H9 (cell line): ENCODE results near the gene RNF227. TPM values are rescaled to one million over a fixed set of nuclear protein-coding genes. Genes with fewer than 3 reads are reported as not detected.

Source experiments
- DNase-seq: peaks from one replicate; pipeline ENCODE4 v3.0.0-alpha.2; 2017
- H2AFZ ChIP-seq: one replicate; pipeline ENCODE4 v1.6.1; 2013; ENCODE audit warnings: mild to moderate bottlenecking, low read length, control low read depth, moderate library complexity
- H2AK5ac ChIP-seq: 2 replicates; pipeline ENCODE4 v1.6.1; 2013; ENCODE audit warnings: low read length, control low read depth, mixed read lengths; ENCODE audit not compliant: insufficient read length
- H2BK120ac ChIP-seq: one replicate; pipeline ENCODE4 v1.6.1; 2013; ENCODE audit warnings: low read depth, mild to moderate bottlenecking, low read length, control low read depth, inconsistent platforms; ENCODE audit not compliant: poor library complexity, severe bottlenecking
- H2BK12ac ChIP-seq: 2 replicates; pipeline ENCODE4 v1.6.1; 2013; ENCODE audit warnings: low read length, control low read depth, mixed read lengths, low read depth; ENCODE audit not compliant: insufficient read length
- H2BK15ac ChIP-seq: 2 replicates; pipeline ENCODE4 v1.6.1; 2013; ENCODE audit warnings: low read depth, low read length, control low read depth
- H2BK20ac ChIP-seq: one replicate; pipeline ENCODE4 v1.6.1; 2013; ENCODE audit warnings: low read depth, mild to moderate bottlenecking, low read length, control low read depth, inconsistent platforms; ENCODE audit not compliant: poor library complexity, severe bottlenecking
- H2BK5ac ChIP-seq: 2 replicates; pipeline ENCODE4 v1.6.1; 2013; ENCODE audit warnings: low read length, control low read depth, mixed read lengths; ENCODE audit not compliant: insufficient read length
- H3K14ac ChIP-seq: 2 replicates; pipeline ENCODE4 v1.6.1; 2013; ENCODE audit warnings: low read length, control low read depth; ENCODE audit not compliant: insufficient read depth
- H3K18ac ChIP-seq: 2 replicates; pipeline ENCODE4 v1.6.1; 2013; ENCODE audit warnings: low read depth, mild to moderate bottlenecking, mixed read lengths, low read length, control low read depth; ENCODE audit not compliant: insufficient read length
- H3K23ac ChIP-seq: 2 replicates; pipeline ENCODE4 v1.6.1; 2013; ENCODE audit warnings: low read length, control low read depth, mixed read lengths, low read depth; ENCODE audit not compliant: insufficient read length
- H3K23me2 ChIP-seq: 2 replicates; pipeline ENCODE4 v1.6.1; 2013; ENCODE audit warnings: low read depth, mild to moderate bottlenecking, mixed read lengths, low read length, control low read depth; ENCODE audit not compliant: insufficient read length, poor library complexity, severe bottlenecking
- H3K27ac ChIP-seq: 2 replicates; pipeline ENCODE4 v1.5.1; 2013; ENCODE audit warnings: low read length, control low read depth, mixed read lengths, low read depth; ENCODE audit not compliant: insufficient read length
- H3K27me3 ChIP-seq: 2 replicates; pipeline ENCODE4 v1.6.1; 2013; ENCODE audit warnings: low read length, control low read depth, inconsistent platforms; ENCODE audit not compliant: insufficient read depth
- H3K4ac ChIP-seq: 2 replicates; pipeline ENCODE4 v1.6.1; 2013; ENCODE audit warnings: low read depth, mild to moderate bottlenecking, control low read depth, inconsistent platforms, low read length, moderate library complexity
- H3K4me1 ChIP-seq: 2 replicates; pipeline ENCODE4 v1.6.1; 2013; ENCODE audit warnings: low read length, control low read depth, inconsistent platforms; ENCODE audit not compliant: insufficient read depth
- H3K4me2 ChIP-seq: 2 replicates; pipeline ENCODE4 v1.6.1; 2013; ENCODE audit warnings: low read length, control low read depth, mixed read lengths; ENCODE audit not compliant: insufficient read length, insufficient read depth
- H3K56ac ChIP-seq: 2 replicates; pipeline ENCODE4 v1.6.1; 2013; ENCODE audit warnings: low read depth, mild to moderate bottlenecking, mixed read lengths, low read length, control low read depth; ENCODE audit not compliant: insufficient read length
- H3K79me1 ChIP-seq: 2 replicates; pipeline ENCODE4 v1.6.1; 2013; ENCODE audit warnings: low read depth, mild to moderate bottlenecking, moderate library complexity, low read length, control low read depth, inconsistent platforms; ENCODE audit not compliant: insufficient read depth, poor library complexity, severe bottlenecking
- H3K79me2 ChIP-seq: 2 replicates; pipeline ENCODE4 v1.6.1; 2013; ENCODE audit warnings: low read length, control low read depth, inconsistent platforms; ENCODE audit not compliant: insufficient read depth
- H3K9ac ChIP-seq: 2 replicates; pipeline ENCODE4 v1.6.1; 2013; ENCODE audit warnings: low read length, control low read depth, mixed read lengths; ENCODE audit not compliant: insufficient read length; ENCODE audit errors: extremely low read depth
- H3K9me3 ChIP-seq: one replicate; pipeline ENCODE4 v1.6.1; 2013; ENCODE audit warnings: low read depth, low read length, inconsistent platforms; ENCODE audit not compliant: control insufficient read depth
- H3T11ph ChIP-seq: one replicate; pipeline ENCODE4 v1.6.1; 2013; ENCODE audit warnings: mild to moderate bottlenecking, low read length, control low read depth, inconsistent platforms
- H4K20me1 ChIP-seq: one replicate; pipeline ENCODE4 v1.6.1; 2013; ENCODE audit not compliant: control insufficient read depth, insufficient read length, insufficient read depth
- H4K5ac ChIP-seq: 2 replicates; pipeline ENCODE4 v1.6.1; 2013; ENCODE audit warnings: low read depth, mild to moderate bottlenecking, mixed read lengths, low read length, control low read depth; ENCODE audit not compliant: insufficient read length
- H4K8ac ChIP-seq: replicated peaks from 2 replicates; pipeline ENCODE4 v1.6.1; 2013; ENCODE audit warnings: low read length, control low read depth, mixed read lengths, low read depth; ENCODE audit not compliant: insufficient read length
- H4K91ac ChIP-seq: 2 replicates; pipeline ENCODE4 v1.6.1; 2013; ENCODE audit warnings: low read depth, mild to moderate bottlenecking, moderate library complexity, mixed read lengths, low read length, control low read depth; ENCODE audit not compliant: insufficient read length
- H3K27ac Mint-ChIP-seq, 3 experiments: 2 replicates in 2 of 3; 3 replicates in 1 of 3; pipeline ENCODE4 v1.8.0; 2020 to 2021; ENCODE audit warnings: mixed read lengths in 3 of 3, mild to moderate bottlenecking in 1 of 3, moderate library complexity in 1 of 3
- H3K27me3 Mint-ChIP-seq: 2 replicates; pipeline ENCODE4 v1.8.0; 2021; ENCODE audit warnings: low read depth, mild to moderate bottlenecking, moderate library complexity, mixed read lengths
- H3K36me3 Mint-ChIP-seq, 3 experiments: 2 replicates in 2 of 3; 3 replicates in 1 of 3; pipeline ENCODE4 v1.8.0; 2020 to 2021; ENCODE audit warnings: low read depth in 3 of 3, mixed read lengths in 3 of 3; ENCODE audit not compliant: insufficient read depth in 1 of 3
- H3K4me1 Mint-ChIP-seq, 2 experiments: 2 replicates each; pipeline ENCODE4 v1.8.0; 2020; ENCODE audit warnings: mixed read lengths in 2 of 2
- H3K4me3 Mint-ChIP-seq, 2 experiments: 2 replicates in 1 of 2; 3 replicates in 1 of 2; pipeline ENCODE4 v1.8.0; 2020 to 2021; ENCODE audit warnings: mild to moderate bottlenecking in 2 of 2, mixed read lengths in 2 of 2, moderate library complexity in 1 of 2
- H3K9me3 Mint-ChIP-seq, 2 experiments: 2 replicates in 1 of 2; 3 replicates in 1 of 2; pipeline ENCODE4 v1.8.0; 2020; ENCODE audit warnings: mild to moderate bottlenecking in 2 of 2, mixed read lengths in 2 of 2, moderate library complexity in 1 of 2
- whole genome bisulfite sequencing: extraction: QIAGEN DNeasy Blood & Tissue Kit; methylation state at CpG from one replicate; pipeline ENCODE4 v1.1.7; 2013; ENCODE audit warnings: missing lambda C conversion rate, low lambda C conversion rate, mixed read lengths; ENCODE audit not compliant: insufficient read length; ENCODE audit errors: extremely low coverage; 5-methylcytosine and 5-hydroxymethylcytosine counted together
- total RNA-seq: library from RNA; stranded (reverse); gene quantifications from 2 replicates; pipeline ENCODE4 v1.2.1, GENCODE V29; 2021
- TF ChIP-seq, protein P1 (sequence below): fragments of 200-600 bp; sonication (generic); conservative IDR thresholded peaks from 3 replicates; pipeline ENCODE4 v1.8.0; 2021; ENCODE audit warnings: antibody characterized with exemption, mild to moderate bottlenecking

The RNF227 gene
- total RNA-seq, 1 experiment from 2014 or later: 1.9 TPM

GRCh38 chr17:7931709-7932482 lies 15.8 kb upstream of the RNF227 start, which contains the start of the genes CNTROB and TRAPPC1:
CNTROB (plus strand) TSS chr17:7932206; CDS start chr17:7933080, 874 bp downstream.
TRAPPC1 (minus strand) TSS chr17:7931946; CDS start chr17:7931829, 117 bp downstream.
- no peaks in the 10 kb centered on the region for H4K20me1 ChIP-seq
- TF ChIP-seq, protein P1, sequence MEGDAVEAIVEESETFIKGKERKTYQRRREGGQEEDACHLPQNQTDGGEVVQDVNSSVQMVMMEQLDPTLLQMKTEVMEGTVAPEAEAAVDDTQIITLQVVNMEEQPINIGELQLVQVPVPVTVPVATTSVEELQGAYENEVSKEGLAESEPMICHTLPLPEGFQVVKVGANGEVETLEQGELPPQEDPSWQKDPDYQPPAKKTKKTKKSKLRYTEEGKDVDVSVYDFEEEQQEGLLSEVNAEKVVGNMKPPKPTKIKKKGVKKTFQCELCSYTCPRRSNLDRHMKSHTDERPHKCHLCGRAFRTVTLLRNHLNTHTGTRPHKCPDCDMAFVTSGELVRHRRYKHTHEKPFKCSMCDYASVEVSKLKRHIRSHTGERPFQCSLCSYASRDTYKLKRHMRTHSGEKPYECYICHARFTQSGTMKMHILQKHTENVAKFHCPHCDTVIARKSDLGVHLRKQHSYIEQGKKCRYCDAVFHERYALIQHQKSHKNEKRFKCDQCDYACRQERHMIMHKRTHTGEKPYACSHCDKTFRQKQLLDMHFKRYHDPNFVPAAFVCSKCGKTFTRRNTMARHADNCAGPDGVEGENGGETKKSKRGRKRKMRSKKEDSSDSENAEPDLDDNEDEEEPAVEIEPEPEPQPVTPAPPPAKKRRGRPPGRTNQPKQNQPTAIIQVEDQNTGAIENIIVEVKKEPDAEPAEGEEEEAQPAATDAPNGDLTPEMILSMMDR: no peak
- H2BK15ac ChIP-seq: no peak within 1 kb of the TSS
- no peak within 1 kb of the TSS for H4K5ac ChIP-seq
- H2BK120ac ChIP-seq: no peak within 1 kb of the TSS
- peaks cover 18% of the 10 kb centered on the region; the same call in 1 of the 2 replicates for H3K27me3 ChIP-seq
- Mint-ChIP-seq H3K36me3 (peaks cover 2 to 25% (median 21%) of the 10 kb centered on the region in 3 experiments; a peak in 5 of 7 replicates), H3K27me3 (peaks cover 31% of the 10 kb centered on the region), H3K4me3 (peak within 1 kb of the TSS; percentile 93 to 94), H3K9me3 (no peaks in the 10 kb centered on the region), H3K4me1 (peaks cover 31 to 36% of the 10 kb centered on the region in 2 experiments), H3K27ac (peak within 1 kb of the TSS; percentile 45 to 97 (median 85); a peak in 6 of 7 replicates)
- H3K56ac ChIP-seq: no peak within 1 kb of the TSS
- H4K91ac ChIP-seq: no peak within 1 kb of the TSS
- no peak within 1 kb of the TSS for H2BK12ac ChIP-seq
- no peaks in the 10 kb centered on the region for H3K79me1 ChIP-seq
- no peak within 1 kb of the TSS for H3K4ac ChIP-seq
- no CpG with 5 or more reads among the region's 55 CpGs for WGBS
- H2BK20ac ChIP-seq: no peak within 1 kb of the TSS
- H3T11ph ChIP-seq: no peak within 1 kb of the TSS
- no peak within 1 kb of the TSS for H2AFZ ChIP-seq
- no peaks in the 10 kb centered on the region for H3K9me3 ChIP-seq
- no peak within 1 kb of the TSS for H3K27ac ChIP-seq
- no peak within 1 kb of the TSS for H2BK5ac ChIP-seq
- no peak within 1 kb of the TSS for H4K8ac ChIP-seq
- no peak within 1 kb of the TSS for H3K23ac ChIP-seq
- no peaks in the 10 kb centered on the region for H3K79me2 ChIP-seq
- H2AK5ac ChIP-seq: no peak within 1 kb of the TSS
- H3K14ac ChIP-seq: no peak within 1 kb of the TSS
- peaks cover 14% of the 10 kb centered on the region for H3K23me2 ChIP-seq
- peak; percentile 100 for DNase-seq
- H3K9ac ChIP-seq: peak within 1 kb of the TSS; percentile 40
- no peaks in the 10 kb centered on the region for H3K4me1 ChIP-seq
- no peak within 1 kb of the TSS for H3K18ac ChIP-seq
- H3K4me2 ChIP-seq: peak within 1 kb of the TSS; percentile 96
